ENCODE measurements around the gene ITSN1. TPM values are rescaled to one million over a fixed set of nuclear protein-coding genes. Genes with fewer than 3 reads are reported as not detected.

Gene ITSN1
- total RNA-seq, 1 donor: 57.0 TPM

- TF ChIP-seq CTCF (IDR thresholded peaks at IDR 0.05; ENCODE audit: insufficient read depth, low read depth, low read length): no peak
- no peak overlapping the region for H3K4me3 ChIP-seq (ENCODE audit: low read depth, low read length)
- peak; percentile 85 for DNase-seq (ENCODE audit: low read depth)
These were observed 202.0 kb downstream of the ITSN1 start for GRCh38 chr21:33844104-33844889.

GRCh38 chr21:33844890-33845205, 202.5 kb downstream of the ITSN1 start:
- no peak for TF ChIP-seq CTCF (IDR thresholded peaks at IDR 0.05; ENCODE audit: insufficient read depth, low read depth, low read length)
- no peak for DNase-seq (ENCODE audit: low read depth)
- H3K4me3 ChIP-seq (ENCODE audit: low read depth, low read length): no peak overlapping the region

- no peak overlapping the region for H3K4me3 ChIP-seq (ENCODE audit: low read depth, low read length)
- DNase-seq (ENCODE audit: low read depth): no peak
- TF ChIP-seq CTCF (IDR thresholded peaks at IDR 0.05; ENCODE audit: insufficient read depth, low read depth, low read length): no peak
These were observed 203.8 kb downstream of the ITSN1 start for GRCh38 chr21:33846141-33846540.

- no peak for TF ChIP-seq CTCF (IDR thresholded peaks at IDR 0.05; ENCODE audit: insufficient read depth, low read depth, low read length)
- H3K4me3 ChIP-seq (ENCODE audit: low read depth, low read length): no peak overlapping the region
- no peak for DNase-seq (ENCODE audit: low read depth)
These were observed 205.4 kb downstream of the ITSN1 start for GRCh38 chr21:33847588-33848248.

- DNase-seq (ENCODE audit: low read depth): no peak
- H3K4me3 ChIP-seq (ENCODE audit: low read depth, low read length): no peak overlapping the region
- TF ChIP-seq CTCF (IDR thresholded peaks at IDR 0.05; ENCODE audit: insufficient read depth, low read depth, low read length): no peak
These were observed 206.1 kb downstream of the ITSN1 start for GRCh38 chr21:33848249-33848953.

GRCh38 chr21:33849834-33850233, 207.5 kb downstream of the ITSN1 start:
- no peak overlapping the region for H3K4me3 ChIP-seq (ENCODE audit: low read depth, low read length)
- no peak for DNase-seq (ENCODE audit: low read depth)
- no peak for TF ChIP-seq CTCF (IDR thresholded peaks at IDR 0.05; ENCODE audit: insufficient read depth, low read depth, low read length)
